Measurements from ENCODE around the gene PLEKHG3. TPM values are rescaled to one million over a fixed set of nuclear protein-coding genes. Genes with fewer than 3 reads are reported as not detected.
A peak's percentile ranks its signal among the peaks of the same experiment; 100 is the strongest.

PLEKHG3 gene
- total RNA-seq, 1 donor from 2014 or later: 5.5 TPM

DNA sequence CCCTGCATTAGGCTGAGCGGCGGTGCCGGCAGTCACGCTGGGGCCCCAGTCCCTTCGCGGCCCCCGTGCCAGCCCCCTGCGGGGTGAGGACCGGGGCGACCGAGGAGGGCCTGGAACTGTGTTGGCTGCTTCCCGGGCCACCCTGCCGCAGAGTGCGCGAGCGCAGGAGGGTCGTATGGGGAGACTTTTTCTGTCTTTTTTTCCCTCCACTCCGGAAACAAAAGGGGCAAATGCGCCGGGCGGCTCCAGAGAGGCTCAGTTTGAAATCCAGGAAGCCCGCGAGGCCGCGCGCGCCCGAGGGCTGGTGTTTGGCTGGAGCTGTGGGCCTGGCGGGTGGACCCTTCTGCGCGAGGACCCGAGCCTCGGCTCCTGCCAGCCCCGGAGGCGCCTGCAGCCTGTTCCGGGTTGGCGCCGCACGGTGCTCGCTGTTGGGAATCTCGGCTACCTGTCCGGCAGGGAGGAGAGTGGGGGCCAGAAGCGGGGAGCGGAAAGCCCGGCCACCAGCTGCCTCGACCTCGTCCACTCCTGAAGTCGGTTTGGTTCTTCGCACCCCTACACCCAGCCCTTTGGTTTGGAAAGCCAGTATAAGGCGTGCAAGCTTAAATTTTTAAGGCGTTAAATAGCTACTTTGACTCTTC lies 638 bp downstream of the PLEKHG3 start:
- Mint-ChIP-seq H3K4me1 (ENCODE audit: low read depth) (peaks cover 74% of the 10 kb centered on the region), H3K9me3 (no peaks in the 10 kb centered on the region), H3K36me3 (ENCODE audit: low read depth) (peaks cover 2% of the 10 kb centered on the region), H3K27me3 (ENCODE audit: insufficient read depth) (peaks cover 40% of the 10 kb centered on the region), H3K4me3 (peak overlapping the region; percentile 85), H3K27ac (peak overlapping the region; percentile 19)
- DNase-seq (ENCODE audit: low spot score): no peak
- intact Hi-C loops (cut with micrococcal nuclease): loop anchor here (5.0 kb wide), 3 partner anchors 33 to 207 kb away; partner anchors contain the start of genes CHURC1 and HSPA2

DNA sequence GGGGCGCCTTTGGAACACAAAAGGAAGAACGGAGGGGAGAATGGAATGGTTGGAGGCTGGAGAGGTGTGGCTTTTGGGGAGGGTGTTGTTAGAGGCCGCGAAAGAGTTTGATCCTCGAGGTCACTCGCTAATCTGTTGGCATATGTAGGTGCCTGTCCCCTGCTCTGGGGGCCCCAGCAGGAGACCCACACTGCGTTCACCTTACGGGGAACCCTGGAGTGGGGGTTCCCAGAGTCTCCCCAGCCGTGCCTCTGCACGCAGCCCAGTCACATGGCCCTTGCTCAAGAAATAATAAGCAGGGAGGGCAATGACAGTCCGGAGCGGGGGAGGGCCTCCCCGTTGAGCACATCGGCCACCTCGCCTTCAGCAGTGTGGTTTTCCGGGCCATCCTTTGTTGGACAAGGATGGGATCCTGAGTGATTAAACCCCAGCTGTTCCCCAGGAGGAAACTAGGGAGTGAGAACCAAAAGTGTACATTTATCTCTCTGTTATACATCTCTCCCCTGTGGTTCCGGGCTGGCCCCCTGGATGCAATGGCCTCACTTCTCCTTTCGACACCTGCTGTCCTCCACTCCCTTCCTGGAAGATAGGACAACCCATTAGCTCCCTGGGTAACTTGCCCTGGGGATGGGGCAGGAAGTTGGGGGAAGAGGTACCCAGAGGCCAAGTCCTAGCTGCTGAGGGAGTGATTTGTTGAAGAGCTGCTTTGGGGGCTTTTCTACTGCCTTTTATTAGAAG lies 1.3 kb downstream of the PLEKHG3 start:
- intact Hi-C loops (cut with micrococcal nuclease): loop anchor here (5.0 kb wide), 3 partner anchors 33 to 207 kb away; partner anchors contain the start of genes CHURC1 and HSPA2
- H3K27ac Mint-ChIP-seq: peak overlapping the region; percentile 65
- no peak for DNase-seq (ENCODE audit: low spot score)
- no peaks in the 10 kb centered on the region for H3K36me3 Mint-ChIP-seq (ENCODE audit: low read depth)
- peaks cover 35% of the 10 kb centered on the region for H3K27me3 Mint-ChIP-seq (ENCODE audit: insufficient read depth)
- no peaks in the 10 kb centered on the region for H3K9me3 Mint-ChIP-seq
- peak overlapping the region; percentile 85 for H3K4me3 Mint-ChIP-seq
- peaks cover 76% of the 10 kb centered on the region for H3K4me1 Mint-ChIP-seq (ENCODE audit: low read depth)

DNA sequence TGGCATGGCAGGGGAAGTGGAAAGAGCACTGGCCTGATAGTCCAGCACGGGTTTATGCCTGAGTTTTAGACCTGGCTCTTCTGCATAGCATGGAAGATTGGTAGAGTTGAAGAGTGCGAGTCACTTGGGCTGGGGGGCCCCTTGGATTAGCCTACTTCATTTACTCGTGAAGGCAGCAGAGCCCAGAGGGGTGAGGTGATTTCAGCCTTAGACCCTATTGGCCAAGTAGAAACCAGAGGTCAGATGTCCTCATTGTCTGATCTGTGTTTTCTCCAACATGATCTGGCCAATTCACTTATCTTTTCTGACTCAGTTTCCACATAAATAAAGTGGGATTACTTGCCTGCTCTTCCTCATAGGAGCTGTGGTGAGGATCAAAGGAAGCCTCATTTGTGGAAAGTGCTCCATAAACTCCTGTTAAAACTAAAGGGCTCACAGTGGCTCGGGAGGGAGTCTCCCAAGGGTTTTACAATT lies 1.9 kb downstream of the PLEKHG3 start:
- Mint-ChIP-seq H3K4me3 (peak overlapping the region; percentile 85), H3K36me3 (ENCODE audit: low read depth) (no peaks in the 10 kb centered on the region), H3K4me1 (ENCODE audit: low read depth) (peaks cover 79% of the 10 kb centered on the region), H3K27me3 (ENCODE audit: insufficient read depth) (peaks cover 28% of the 10 kb centered on the region), H3K27ac (no peak overlapping the region), H3K9me3 (no peaks in the 10 kb centered on the region)
- no peak for DNase-seq (ENCODE audit: low spot score)
- intact Hi-C loops (cut with micrococcal nuclease): loop anchor here (5.0 kb wide), 3 partner anchors 34 to 206 kb away; partner anchors contain the start of genes CHURC1 and HSPA2

DNA sequence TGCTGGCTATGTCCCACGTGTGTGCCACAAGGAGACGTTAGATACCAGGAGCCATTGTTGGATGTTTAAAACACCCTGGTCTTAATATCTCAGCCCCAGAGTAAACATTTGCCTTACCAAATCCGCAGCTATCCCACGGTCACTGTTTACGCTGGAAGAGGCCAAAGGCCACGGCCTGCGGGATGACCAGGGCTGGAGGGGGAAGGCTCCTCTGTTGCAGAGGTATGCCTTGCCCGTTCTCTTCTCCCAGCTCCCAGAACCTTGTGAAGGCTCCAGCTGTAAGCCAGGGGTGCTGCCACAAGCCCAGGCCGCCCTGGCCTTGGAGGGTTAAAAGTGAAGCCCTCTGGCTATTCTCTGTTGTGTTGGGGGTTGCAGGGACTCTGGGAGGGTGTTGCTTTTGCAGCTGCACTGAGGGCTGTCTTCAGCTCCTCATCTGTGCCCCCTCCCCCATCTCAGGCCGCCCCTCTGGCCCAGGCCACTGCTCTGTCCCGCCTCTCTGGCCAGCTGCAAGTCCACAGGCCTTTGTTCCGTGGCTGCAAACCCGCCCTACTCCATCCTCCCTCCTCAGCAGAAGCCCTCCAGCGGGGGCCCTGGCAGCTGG lies 2.5 kb downstream of the PLEKHG3 start:
- Mint-ChIP-seq H3K4me3 (peak overlapping the region; percentile 85), H3K36me3 (ENCODE audit: low read depth) (no peaks in the 10 kb centered on the region), H3K27me3 (ENCODE audit: insufficient read depth) (peaks cover 23% of the 10 kb centered on the region), H3K4me1 (ENCODE audit: low read depth) (peaks cover 76% of the 10 kb centered on the region), H3K9me3 (no peaks in the 10 kb centered on the region), H3K27ac (peak overlapping the region; percentile 35)
- intact Hi-C loops (cut with micrococcal nuclease): loop anchor here (5.0 kb wide), 3 partner anchors 34 to 206 kb away; partner anchors contain the start of genes CHURC1 and HSPA2
- no peak for DNase-seq (ENCODE audit: low spot score)

DNA sequence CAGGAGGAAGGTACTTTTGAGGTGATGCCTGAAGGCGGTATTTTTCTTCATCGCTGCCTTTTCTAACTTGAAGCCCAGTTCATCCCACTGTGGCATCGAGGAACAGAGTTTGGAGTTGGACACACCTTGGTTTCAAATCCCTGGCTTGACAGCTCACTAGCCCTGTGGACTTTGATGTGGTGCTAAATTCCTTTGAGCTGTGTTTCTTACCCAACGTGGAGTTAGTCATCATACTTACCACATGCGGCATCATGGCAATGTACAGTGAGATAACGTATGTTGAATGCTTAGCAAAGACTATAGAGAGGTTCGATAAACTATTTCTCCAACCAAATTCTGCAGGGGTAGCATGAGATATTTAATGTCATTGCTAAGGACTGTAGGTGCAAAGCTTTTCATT lies 3.4 kb downstream of the PLEKHG3 start:
- H3K36me3 Mint-ChIP-seq (ENCODE audit: low read depth): peaks cover 3% of the 10 kb centered on the region
- H3K27me3 Mint-ChIP-seq (ENCODE audit: insufficient read depth): peaks cover 16% of the 10 kb centered on the region
- H3K27ac Mint-ChIP-seq: peak overlapping the region; percentile 35
- peak overlapping the region; percentile 19 for H3K4me3 Mint-ChIP-seq
- intact Hi-C loops (cut with micrococcal nuclease): loop anchor here (2.0 to 5.0 kb wide), 4 partner anchors 17 to 205 kb away; partner anchors contain the start of genes CHURC1 and HSPA2
- H3K4me1 Mint-ChIP-seq (ENCODE audit: low read depth): peaks cover 70% of the 10 kb centered on the region
- H3K9me3 Mint-ChIP-seq: peaks cover 7% of the 10 kb centered on the region
- no peak for DNase-seq (ENCODE audit: low spot score)

DNA sequence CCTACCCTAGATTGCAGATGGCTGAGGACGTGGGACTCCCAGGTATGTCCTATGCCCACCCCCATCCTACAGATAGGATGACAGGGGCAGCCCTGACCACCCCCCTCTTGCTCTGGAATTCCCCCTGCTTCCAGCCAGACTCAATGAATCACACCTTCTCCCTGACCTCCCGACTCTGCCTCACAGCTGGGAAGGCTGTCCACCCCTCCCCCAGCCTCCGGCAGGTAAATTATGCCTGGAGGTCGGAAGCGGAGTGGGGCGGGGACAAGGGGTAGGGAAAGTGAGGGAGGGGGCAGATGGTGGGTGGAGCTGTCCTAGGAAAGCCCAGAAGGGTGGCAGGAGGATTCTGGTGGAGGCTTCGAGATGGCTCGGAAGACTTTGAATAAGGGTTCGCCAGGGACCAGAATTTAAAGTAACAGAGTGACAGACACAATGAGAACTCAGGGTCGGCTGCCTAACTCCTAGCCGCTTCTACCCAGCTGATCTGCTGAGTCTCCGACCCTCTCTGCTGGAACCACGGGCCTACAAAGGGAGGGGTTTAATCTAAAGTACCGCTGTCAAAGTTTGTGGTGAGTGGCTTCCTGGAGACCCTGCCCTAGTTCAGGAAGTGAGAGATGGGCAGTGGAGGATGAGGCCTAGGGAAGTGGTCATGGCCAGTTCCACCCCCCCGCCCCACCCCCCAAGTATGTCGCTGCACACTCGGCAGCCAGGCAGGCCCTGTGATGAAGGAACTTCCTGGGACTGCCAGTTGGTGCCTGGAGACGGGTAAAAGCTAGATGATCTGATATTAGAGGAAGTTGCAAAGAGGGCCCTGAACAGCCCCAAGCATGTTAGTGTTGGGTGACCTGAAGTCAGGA lies 4.2 kb downstream of the PLEKHG3 start:
- peaks cover 14% of the 10 kb centered on the region for H3K9me3 Mint-ChIP-seq
- DNase-seq (ENCODE audit: low spot score): peak; percentile 57
- H3K27ac Mint-ChIP-seq: peak overlapping the region; percentile 83
- H3K27me3 Mint-ChIP-seq (ENCODE audit: insufficient read depth): peaks cover 10% of the 10 kb centered on the region
- peaks cover 70% of the 10 kb centered on the region for H3K4me1 Mint-ChIP-seq (ENCODE audit: low read depth)
- peaks cover 8% of the 10 kb centered on the region for H3K36me3 Mint-ChIP-seq (ENCODE audit: low read depth)
- peak overlapping the region; percentile 47 for H3K4me3 Mint-ChIP-seq
- intact Hi-C loops (cut with micrococcal nuclease): loop anchor here (2.0 to 5.0 kb wide), 4 partner anchors 16 to 204 kb away; partner anchors contain the start of genes CHURC1 and HSPA2

DNA sequence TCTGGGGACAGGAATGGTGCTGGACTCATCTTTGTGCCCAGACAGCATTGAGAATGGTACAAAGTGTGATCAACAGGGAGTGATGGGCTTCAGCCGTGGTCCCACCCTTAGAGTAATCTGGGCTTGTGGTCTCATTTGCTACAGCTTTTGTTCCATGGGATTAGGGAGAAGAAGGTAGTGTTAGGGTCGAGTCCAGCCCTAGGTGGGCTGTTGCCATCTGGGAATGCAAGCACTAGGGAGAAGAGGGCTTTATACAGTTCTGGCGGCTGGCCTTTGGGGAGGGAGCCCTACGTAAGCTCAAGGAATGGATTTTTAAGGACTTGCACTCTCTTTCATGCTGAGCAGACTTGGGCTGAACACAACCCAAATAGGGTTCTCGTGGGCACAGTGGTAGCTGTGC lies 4.9 kb downstream of the PLEKHG3 start:
- Mint-ChIP-seq H3K4me3 (peak overlapping the region; percentile 47), H3K27ac (peak overlapping the region; percentile 83), H3K4me1 (ENCODE audit: low read depth) (peaks cover 64% of the 10 kb centered on the region), H3K27me3 (ENCODE audit: insufficient read depth) (peaks cover 9% of the 10 kb centered on the region), H3K9me3 (peaks cover 21% of the 10 kb centered on the region), H3K36me3 (ENCODE audit: low read depth) (peaks cover 8% of the 10 kb centered on the region)
- no peak for DNase-seq (ENCODE audit: low spot score)
- intact Hi-C loops (cut with micrococcal nuclease): loop anchor here (2.0 to 5.0 kb wide), 4 partner anchors 16 to 203 kb away; partner anchors contain the start of genes CHURC1 and HSPA2

DNA sequence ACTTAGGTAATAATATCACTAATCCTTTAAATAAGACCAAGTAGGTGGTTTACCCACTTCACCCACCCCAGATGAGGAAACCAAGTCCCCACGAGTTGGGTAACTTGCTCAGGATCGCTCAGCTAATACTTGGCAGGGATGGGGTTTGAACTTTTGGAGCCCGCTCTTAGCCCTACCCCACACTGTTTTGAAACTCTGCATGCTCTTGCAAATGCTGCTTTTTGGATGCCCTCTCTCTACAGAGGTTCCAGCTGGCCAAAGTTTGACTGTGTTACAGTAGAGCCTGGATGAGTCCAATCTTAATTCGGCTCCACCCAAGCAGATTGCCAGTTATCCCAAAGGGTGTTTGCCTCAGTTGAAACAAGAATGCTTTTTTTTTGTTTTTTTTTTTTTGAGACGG lies 6.8 kb downstream of the PLEKHG3 start:
- intact Hi-C loops (cut with micrococcal nuclease): no loop called here
- Mint-ChIP-seq H3K4me1 (ENCODE audit: low read depth) (peaks cover 73% of the 10 kb centered on the region), H3K4me3 (no peak overlapping the region), H3K9me3 (peaks cover 27% of the 10 kb centered on the region), H3K27ac (no peak overlapping the region), H3K27me3 (ENCODE audit: insufficient read depth) (peaks cover 4% of the 10 kb centered on the region), H3K36me3 (ENCODE audit: low read depth) (peaks cover 11% of the 10 kb centered on the region)
- no peak for DNase-seq (ENCODE audit: low spot score)

DNA sequence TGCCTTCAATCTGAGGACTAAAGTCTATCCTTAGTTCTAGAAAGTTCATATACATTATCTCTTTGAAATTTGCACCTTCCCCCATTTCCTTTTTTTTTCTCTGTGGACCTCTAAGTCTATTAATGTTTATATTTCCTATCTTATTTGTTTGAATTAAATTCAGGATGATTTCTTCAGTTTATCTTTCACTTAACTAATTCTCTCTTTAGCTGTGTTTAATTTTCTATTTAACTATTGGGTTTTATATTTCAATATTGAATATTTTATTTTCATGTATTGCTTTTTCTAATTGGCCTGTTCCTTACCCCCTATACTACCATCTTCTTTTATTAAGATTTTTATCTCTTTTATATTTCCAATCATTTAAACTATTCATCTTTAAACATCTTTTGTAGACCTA lies 9.5 kb downstream of the PLEKHG3 start:
- Mint-ChIP-seq H3K36me3 (ENCODE audit: low read depth) (peaks cover 12% of the 10 kb centered on the region), H3K9me3 (peaks cover 27% of the 10 kb centered on the region), H3K4me3 (no peak overlapping the region), H3K27me3 (ENCODE audit: insufficient read depth) (peaks cover 4% of the 10 kb centered on the region), H3K4me1 (ENCODE audit: low read depth) (peaks cover 75% of the 10 kb centered on the region), H3K27ac (no peak overlapping the region)
- no peak for DNase-seq (ENCODE audit: low spot score)
- intact Hi-C loops (cut with micrococcal nuclease): no loop called here

DNA sequence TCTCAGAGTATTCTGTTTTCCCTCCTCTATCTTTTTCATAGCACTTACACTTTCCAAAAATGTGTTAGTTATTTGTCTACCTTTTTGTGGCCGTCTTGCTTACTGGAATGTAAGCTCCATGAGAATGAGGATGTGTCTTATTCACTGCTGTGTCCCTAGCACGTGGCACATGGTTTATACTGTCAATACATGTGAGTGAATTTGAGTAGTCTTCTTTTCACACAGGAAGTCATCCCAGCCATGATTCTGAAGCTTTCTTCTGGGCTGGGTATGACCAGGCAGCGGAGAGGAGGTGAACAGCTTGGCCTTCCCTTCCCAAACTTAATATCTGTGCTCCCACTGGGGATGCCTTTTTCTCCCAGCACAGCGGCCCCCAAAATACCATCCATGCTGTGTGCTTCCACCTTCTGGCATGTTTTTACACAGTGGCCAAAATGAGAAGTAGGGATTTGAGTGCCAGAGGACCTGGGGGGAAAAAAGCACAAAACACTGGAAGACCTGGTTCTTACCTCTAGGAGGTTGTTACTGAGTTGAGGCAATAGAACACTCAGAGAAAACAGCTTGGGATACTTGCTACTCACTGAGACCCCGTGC lies 10.3 kb downstream of the PLEKHG3 start:
- Mint-ChIP-seq H3K36me3 (ENCODE audit: low read depth) (peaks cover 16% of the 10 kb centered on the region), H3K4me1 (ENCODE audit: low read depth) (peaks cover 71% of the 10 kb centered on the region), H3K9me3 (peaks cover 27% of the 10 kb centered on the region), H3K27me3 (ENCODE audit: insufficient read depth) (peaks cover 8% of the 10 kb centered on the region), H3K4me3 (no peak overlapping the region), H3K27ac (no peak overlapping the region)
- intact Hi-C loops (cut with micrococcal nuclease): no loop called here
- DNase-seq (ENCODE audit: low spot score): no peak

DNA sequence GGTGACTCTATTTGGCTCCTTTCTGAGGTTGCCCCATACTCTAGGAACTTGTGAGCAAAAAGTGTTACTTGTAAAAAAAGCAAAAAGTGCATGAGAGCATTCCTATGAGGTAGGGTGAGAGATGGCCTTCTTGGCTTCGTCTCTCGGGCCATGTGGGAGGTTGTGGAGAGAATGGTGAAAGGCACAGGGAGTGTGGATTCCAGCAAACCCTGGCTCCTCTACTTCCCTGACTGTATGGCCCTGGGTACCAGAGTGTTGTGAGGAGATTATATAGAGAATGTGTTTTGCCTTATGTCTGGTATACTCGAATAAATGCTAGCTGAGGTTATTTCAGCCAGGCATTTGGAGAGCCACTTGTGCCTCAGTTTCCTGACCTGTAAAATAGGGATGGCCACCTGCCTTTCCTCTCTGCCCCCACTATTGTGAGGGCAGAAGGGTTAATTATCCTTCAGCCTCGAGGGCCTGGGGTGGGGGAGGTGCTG lies 11.0 kb downstream of the PLEKHG3 start:
- no peak for DNase-seq (ENCODE audit: low spot score)
- peaks cover 71% of the 10 kb centered on the region for H3K4me1 Mint-ChIP-seq (ENCODE audit: low read depth)

More for the DNA sequence above, 11.0 kb downstream of the PLEKHG3 start:
- Mint-ChIP-seq H3K27ac (no peak overlapping the region), H3K36me3 (ENCODE audit: low read depth) (peaks cover 20% of the 10 kb centered on the region), H3K27me3 (ENCODE audit: insufficient read depth) (peaks cover 8% of the 10 kb centered on the region), H3K9me3 (peaks cover 27% of the 10 kb centered on the region), H3K4me3 (no peak overlapping the region)
- intact Hi-C loops (cut with micrococcal nuclease): no loop called here

All from activated T-helper 1 cell treated with anti-CD3 and anti-CD28 coated beads, Interleukin-12 subunit alpha, Interleukin-12 subunit beta, Interleukin-2, Interleukin-4 antibody, amounts not matched to agents 30 ng/mL and 10 ng/mL and 1 ng/mL, durations not matched to agents 14 hours and 24 hours and 36 hours (primary cell).